Mucosa of rectum (tissue), 2 donors: Measurements from ENCODE around the gene RPS8.
"Not testable (repeated sequence)": the region's sequence is repeated elsewhere in the genome, so short reads cannot be mapped to it uniquely, and the experiment has no call there.

Source experiments
- H3K27ac ChIP-seq, 2 donors: one replicate each; pipeline ENCODE4 v1.7.0; 2013; ENCODE audit warnings: inconsistent platforms in 2 of 2, low read depth in 2 of 2, low read length in 2 of 2
- H3K27me3 ChIP-seq, 2 donors: one replicate each; pipeline ENCODE4 v1.7.0; 2013; ENCODE audit warnings: low read length in 2 of 2; ENCODE audit not compliant: control insufficient read depth in 2 of 2, insufficient read depth in 2 of 2
- H3K36me3 ChIP-seq, 2 donors: one replicate each; pipeline ENCODE4 v1.7.0; 2013; ENCODE audit warnings: low read length in 2 of 2; ENCODE audit not compliant: control insufficient read depth in 2 of 2, insufficient read depth in 2 of 2
- H3K4me1 ChIP-seq, 2 donors: one replicate each; pipeline ENCODE4 v1.7.0; 2013; ENCODE audit warnings: low read length in 2 of 2, mild to moderate bottlenecking in 1 of 2; ENCODE audit not compliant: control insufficient read depth in 2 of 2, insufficient read depth in 2 of 2
- H3K4me3 ChIP-seq, 2 donors: one replicate each; pipeline ENCODE4 v1.7.0; 2013; ENCODE audit warnings: low read length in 2 of 2
- H3K9ac ChIP-seq, 2 donors: one replicate each; pipeline ENCODE4 v1.7.0; 2013; ENCODE audit warnings: low read length in 2 of 2, low read depth in 1 of 2, mild to moderate bottlenecking in 1 of 2
- H3K9me3 ChIP-seq, 2 donors: one replicate each; pipeline ENCODE4 v1.7.0; 2013; ENCODE audit warnings: low read length in 2 of 2; ENCODE audit not compliant: control insufficient read depth in 2 of 2
- donor health status: healthy.
- donor health status: Normal muscosa, but diverticular disease.

Gene RPS8

GRCh38 chr1:44747878-44748277, 27.5 kb upstream of the RPS8 start:
- Histone ChIP-seq H3K27ac (no peak overlapping the region), H3K9ac (no peak overlapping the region), H3K9me3 (no peaks in the 10 kb centered on the region), H3K4me3 (no peak overlapping the region), H3K36me3 (peaks cover 0 to under 1% of the 10 kb centered on the region in 2 donors), H3K27me3 (no peaks in the 10 kb centered on the region), H3K4me1 (no peaks in the 10 kb centered on the region)

GRCh38 chr1:44757420-44757819, 17.9 kb upstream of the RPS8 start:
- Histone ChIP-seq H3K9ac (no peak overlapping the region), H3K36me3 (peaks cover 11 to 12% of the 10 kb centered on the region in 2 donors), H3K4me3 (no peak overlapping the region), H3K9me3 (no peaks in the 10 kb centered on the region), H3K27me3 (no peaks in the 10 kb centered on the region), H3K4me1 (no peaks in the 10 kb centered on the region), H3K27ac (no peak overlapping the region)

DNA sequence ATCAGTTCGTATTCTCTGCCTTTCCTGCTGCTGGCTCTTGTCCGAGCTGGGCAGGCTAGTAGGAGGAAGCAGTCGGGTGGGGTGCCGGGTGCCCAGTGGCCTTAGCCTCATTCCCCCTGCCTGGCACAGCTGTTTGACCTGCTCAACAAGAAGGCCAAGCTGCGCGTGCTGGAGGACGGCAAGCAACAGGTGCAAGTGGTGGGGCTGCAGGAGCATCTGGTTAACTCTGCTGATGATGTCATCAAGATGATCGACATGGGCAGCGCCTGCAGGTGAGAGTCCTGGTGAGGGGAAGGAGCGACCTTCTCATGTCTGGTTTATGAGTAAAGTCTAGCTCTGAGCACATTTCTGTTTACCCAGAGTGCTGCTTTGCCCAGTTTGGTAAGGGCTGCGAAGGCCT, 16.3 kb upstream of the RPS8 start:
- H3K27ac ChIP-seq: no peak overlapping the region
- no peaks in the 10 kb centered on the region for H3K9me3 ChIP-seq
- no peaks in the 10 kb centered on the region for H3K27me3 ChIP-seq
- H3K36me3 ChIP-seq: peaks cover 9 to 11% of the 10 kb centered on the region in 2 donors
- no peak overlapping the region for H3K4me3 ChIP-seq
- no peaks in the 10 kb centered on the region for H3K4me1 ChIP-seq
- no peak overlapping the region for H3K9ac ChIP-seq

DNA sequence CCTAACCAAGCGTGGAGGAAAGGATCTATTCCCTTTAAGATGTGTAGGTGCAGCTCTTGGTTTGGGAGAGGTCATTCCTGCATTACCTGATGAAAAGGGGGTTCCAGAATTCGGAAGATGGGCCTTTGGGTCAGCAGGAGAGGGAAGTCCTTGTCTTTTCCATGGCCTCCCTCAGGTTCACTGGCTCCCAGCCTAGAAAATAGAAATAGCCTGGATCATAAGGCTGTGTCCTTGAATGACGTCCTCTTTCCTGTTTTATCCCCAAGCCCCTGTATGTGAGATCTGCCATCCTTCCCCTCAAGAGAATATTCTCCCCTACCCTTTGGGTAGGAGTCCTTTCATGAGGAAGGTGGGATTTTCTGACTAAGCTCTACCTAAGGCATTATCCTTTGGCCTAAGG, 14.5 kb upstream of the RPS8 start:
- H3K27me3 ChIP-seq: no peaks in the 10 kb centered on the region
- H3K9ac ChIP-seq: no peak overlapping the region

DNA sequence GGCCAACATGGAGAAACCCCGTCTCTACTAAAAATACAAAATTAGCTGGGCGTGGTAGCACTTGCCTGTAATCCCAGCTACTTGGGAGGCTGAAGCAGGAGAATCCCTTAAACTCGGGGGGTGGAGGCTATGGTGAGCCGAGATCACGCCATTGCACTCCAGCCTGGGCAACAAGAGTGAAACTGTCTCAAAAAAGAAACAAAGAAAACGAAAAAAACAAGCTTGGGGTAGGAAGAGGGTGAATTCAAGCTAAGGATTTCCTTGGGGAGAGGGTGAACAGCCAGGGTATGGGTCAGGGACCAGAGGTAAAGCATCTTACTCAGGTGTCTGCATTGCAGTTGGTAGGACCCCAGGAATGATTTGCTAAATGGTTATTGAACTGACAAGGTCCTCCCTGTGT, 8.9 kb upstream of the RPS8 start:
- H3K9me3 ChIP-seq, H3K27ac ChIP-seq, H3K4me3 ChIP-seq, H3K27me3 ChIP-seq, H3K4me1 ChIP-seq, H3K9ac ChIP-seq, H3K36me3 ChIP-seq: not testable (repeated sequence)

More for the DNA sequence above, 14.5 kb upstream of the RPS8 start:
- no peak overlapping the region for H3K4me3 ChIP-seq
- peaks cover 6 to 11% of the 10 kb centered on the region in 2 donors for H3K36me3 ChIP-seq
- H3K4me1 ChIP-seq: no peaks in the 10 kb centered on the region
- no peaks in the 10 kb centered on the region for H3K9me3 ChIP-seq
- no peak overlapping the region for H3K27ac ChIP-seq

DNA sequence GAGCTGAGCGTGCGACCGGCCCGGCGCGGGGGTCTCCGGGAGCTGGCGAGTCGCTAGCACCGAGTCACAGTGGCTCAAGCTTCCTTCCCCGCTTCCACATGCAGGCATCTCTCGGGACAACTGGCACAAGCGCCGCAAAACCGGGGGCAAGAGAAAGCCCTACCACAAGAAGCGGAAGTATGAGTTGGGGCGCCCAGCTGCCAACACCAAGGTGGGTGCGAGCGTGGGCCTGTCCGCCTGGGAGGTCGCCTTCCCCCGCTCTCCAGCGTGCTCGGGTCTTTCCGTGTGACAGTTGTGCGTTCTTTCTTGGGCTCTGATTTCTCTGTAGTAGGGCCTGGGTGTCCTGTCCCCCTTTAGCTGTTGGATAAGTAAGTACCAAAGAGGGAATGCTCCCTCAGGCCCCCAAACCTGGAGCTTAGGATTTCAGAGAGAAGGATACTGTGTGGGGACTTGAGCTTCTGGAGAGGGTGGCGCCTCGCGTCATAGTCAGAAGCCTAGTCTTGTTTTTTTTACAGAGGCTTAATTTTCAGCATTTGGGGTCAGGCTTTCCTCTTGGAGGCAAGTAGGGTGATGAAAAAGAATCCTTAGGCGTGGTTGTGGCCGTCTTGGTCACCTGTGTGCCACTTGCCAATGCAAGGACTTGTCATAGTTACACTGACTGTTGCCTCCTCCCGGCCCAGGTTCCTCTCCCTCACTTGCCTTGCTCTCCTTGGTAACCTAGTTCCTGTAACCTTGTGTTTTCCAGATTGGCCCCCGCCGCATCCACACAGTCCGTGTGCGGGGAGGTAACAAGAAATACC, 790 bp downstream of the RPS8 start:
- peak overlapping the region; percentile 83 to 98 for H3K9ac ChIP-seq
- peaks cover 23 to 36% of the 10 kb centered on the region in 2 donors for H3K36me3 ChIP-seq
- no peaks in the 10 kb centered on the region for H3K9me3 ChIP-seq
- peak overlapping the region; percentile 82 to 97 for H3K4me3 ChIP-seq
- H3K4me1 ChIP-seq: peaks cover 13 to 16% of the 10 kb centered on the region in 2 donors
- no peaks in the 10 kb centered on the region for H3K27me3 ChIP-seq
- H3K27ac ChIP-seq: peak overlapping the region; percentile 97

DNA sequence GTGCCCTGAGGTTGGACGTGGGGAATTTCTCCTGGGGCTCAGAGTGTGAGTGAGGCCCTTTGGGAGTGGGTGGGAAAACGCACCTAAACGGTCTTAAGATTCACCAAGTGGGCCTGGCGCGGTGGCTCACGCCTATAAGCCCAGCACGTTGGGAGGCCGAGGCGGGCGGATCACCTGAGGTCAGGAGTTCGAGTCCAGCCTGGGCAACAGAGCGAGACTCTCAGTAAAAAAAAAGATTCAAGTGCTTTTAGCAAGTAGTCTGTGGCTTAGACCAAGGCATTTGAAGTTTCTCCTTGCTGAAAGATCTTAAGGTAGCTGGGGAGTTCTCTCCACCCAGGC, 1.4 kb downstream of the RPS8 start:
- Histone ChIP-seq H3K4me3 (peak overlapping the region; percentile 82 to 97), H3K9me3 (no peaks in the 10 kb centered on the region), H3K27ac (peak overlapping the region; percentile 97), H3K27me3 (no peaks in the 10 kb centered on the region), H3K36me3 (peaks cover 27 to 39% of the 10 kb centered on the region in 2 donors), H3K4me1 (peaks cover 13 to 16% of the 10 kb centered on the region in 2 donors), H3K9ac (peak overlapping the region; percentile 83 to 98)

- Histone ChIP-seq H3K27me3 (no peaks in the 10 kb centered on the region), H3K27ac (no peak overlapping the region), H3K4me3 (peak overlapping the region in 1 of 2 donors; percentile 82), H3K9me3 (no peaks in the 10 kb centered on the region), H3K4me1 (peaks cover 13 to 16% of the 10 kb centered on the region in 2 donors), H3K9ac (peak overlapping the region in 1 of 2 donors; percentile 34), H3K36me3 (peaks cover 27 to 39% of the 10 kb centered on the region in 2 donors)
Observed at GRCh38 chr1:44777547-44777946, 2.2 kb downstream of the RPS8 start.

DNA sequence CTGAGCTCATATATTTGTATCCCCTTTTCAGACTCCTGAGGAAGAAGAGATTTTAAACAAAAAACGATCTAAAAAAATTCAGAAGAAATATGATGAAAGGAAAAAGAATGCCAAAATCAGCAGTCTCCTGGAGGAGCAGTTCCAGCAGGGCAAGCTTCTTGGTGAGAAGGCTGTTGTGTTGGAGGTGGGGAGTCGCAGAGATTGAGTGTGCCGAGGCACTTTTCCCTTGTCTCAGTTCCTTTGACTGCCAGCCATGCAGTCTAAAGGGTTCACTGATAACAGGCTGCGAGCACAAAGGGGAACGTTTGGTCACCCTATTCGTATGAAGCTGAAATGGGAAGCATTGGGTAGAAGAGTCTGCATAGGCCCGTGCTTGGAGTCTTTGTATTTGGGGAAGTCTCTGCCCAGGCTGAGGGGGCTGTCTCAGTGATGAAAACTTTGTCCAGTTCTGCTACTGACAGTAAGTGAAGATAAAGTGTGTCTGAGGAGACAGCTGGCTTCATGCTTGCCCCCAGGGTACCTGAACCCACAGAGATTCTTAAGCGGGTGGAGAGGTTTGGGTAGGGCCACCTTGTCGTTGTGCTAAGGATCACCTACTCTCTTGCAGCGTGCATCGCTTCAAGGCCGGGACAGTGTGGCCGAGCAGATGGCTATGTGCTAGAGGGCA, 2.8 kb downstream of the RPS8 start:
- Histone ChIP-seq H3K27ac (no peak overlapping the region), H3K4me3 (no peak overlapping the region), H3K9ac (no peak overlapping the region), H3K27me3 (no peaks in the 10 kb centered on the region), H3K4me1 (peaks cover 13 to 16% of the 10 kb centered on the region in 2 donors), H3K36me3 (peaks cover 27 to 39% of the 10 kb centered on the region in 2 donors), H3K9me3 (no peaks in the 10 kb centered on the region)

DNA sequence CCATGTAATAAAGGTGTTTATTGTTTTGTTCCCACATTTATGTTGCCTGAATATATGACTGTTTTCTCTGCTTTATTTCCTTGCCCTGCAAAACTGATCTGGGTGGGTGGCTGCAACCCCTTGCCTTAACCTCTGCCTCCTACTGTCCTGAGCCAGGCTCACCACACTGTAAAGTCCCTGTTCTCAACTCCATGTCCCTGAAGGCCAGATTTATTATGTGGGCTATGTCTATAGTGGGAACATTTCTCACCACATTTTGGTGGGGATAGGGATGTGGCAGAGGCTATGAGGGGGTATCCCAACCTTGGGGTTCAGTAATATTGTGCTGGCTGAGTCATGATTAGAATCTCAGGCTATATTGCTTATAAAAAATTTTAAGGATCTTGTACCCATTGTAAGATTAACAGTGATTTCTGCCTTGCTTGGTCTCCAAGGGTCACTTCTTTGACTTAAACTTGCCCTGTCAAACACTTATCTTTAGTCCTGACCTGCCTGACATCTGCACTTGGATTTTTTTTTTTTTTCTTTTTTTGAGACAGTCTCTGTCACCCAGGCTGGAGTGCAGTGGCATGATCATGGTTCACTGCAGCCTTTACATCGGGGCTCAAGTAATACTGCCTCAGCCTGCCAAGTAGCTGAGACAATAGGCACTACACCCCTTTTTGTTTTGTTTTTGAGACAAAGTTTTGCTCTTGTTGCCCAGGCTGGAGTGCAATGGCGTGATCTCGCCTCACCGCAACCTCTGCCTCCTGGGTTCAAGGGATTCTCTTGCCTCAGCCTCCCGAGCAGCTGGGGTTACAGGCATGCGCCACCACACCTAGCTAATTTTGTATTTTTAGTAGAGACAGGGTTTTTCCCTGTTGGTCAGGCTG, 3.6 kb downstream of the RPS8 start:
- H3K9me3 ChIP-seq: no peaks in the 10 kb centered on the region
- H3K4me3 ChIP-seq: no peak overlapping the region
- no peak overlapping the region for H3K9ac ChIP-seq
- peaks cover 16 to 17% of the 10 kb centered on the region in 2 donors for H3K4me1 ChIP-seq
- H3K36me3 ChIP-seq: peaks cover 27 to 39% of the 10 kb centered on the region in 2 donors
- no peak overlapping the region for H3K27ac ChIP-seq
- H3K27me3 ChIP-seq: no peaks in the 10 kb centered on the region
